GM12878 (cell line): ENCODE data around the gene ANXA5. TPM values are rescaled to one million over a fixed set of nuclear protein-coding genes. Genes with fewer than 3 reads are reported as not detected.

Experiments
- ATAC-seq: fragments of 200-7000 bp; cut with Tn5 transposase; 3 replicates; pipeline ENCODE4 v1.9.1; 2020; ENCODE audit warnings: mild to moderate bottlenecking, moderate library complexity
- BruUV-seq: library from RNA; stranded (reverse); fragments of 400-500 nt; replicated peaks from 2 replicates; lab custom pipeline; 2021; lab: Mats Ljungman, UMichigan
- CTCF ChIA-PET: fragments of 300-600 bp; sonication (Branson Sonifier 250); formaldehyde crosslinking; extraction: SDS; loops from one replicate; lab custom pipeline; 2021; ENCODE audit warnings: inconsistent platforms; lab: Yijun Ruan, JAX
- POLR2A ChIA-PET: fragments of 350-600 bp; formaldehyde crosslinking; extraction: SDS; loops from one replicate; lab custom pipeline; 2021; ENCODE audit warnings: inconsistent platforms; lab: Charles Lee
- RAD21 ChIA-PET: fragments of 300-600 bp; sonication (Branson Sonifier 250); formaldehyde crosslinking; loops from one replicate; lab custom pipeline; 2023; ENCODE audit warnings: antibody characterized with exemption; ENCODE audit not compliant: unreplicated experiment; lab: Charles Lee
- SMC1A ChIA-PET: fragments of 300-600 bp; sonication (Branson Sonifier 250); formaldehyde crosslinking; loops from one replicate; lab custom pipeline; 2023; ENCODE audit not compliant: unreplicated experiment, uncharacterized antibody; lab: Charles Lee
- DNase-seq: peaks from one replicate; pipeline ENCODE4 v3.0.0-alpha.2; 2011; ENCODE audit warnings: low read depth, low spot score
- FAIRE-seq: peaks from 3 replicates; lab custom pipeline; 2011; peaks lifted over from hg19 to GRCh38; lab: Jason Lieb, UNC
- H2AFZ ChIP-seq: 2 replicates; pipeline ENCODE4 v1.6.0; 2011; ENCODE audit warnings: low read depth, low read length, control low read depth; ENCODE audit not compliant: control insufficient read depth
- H3K27ac ChIP-seq: 2 replicates; pipeline ENCODE4 v1.5.1; 2011; ENCODE audit warnings: control low read depth; ENCODE audit not compliant: control insufficient read depth, insufficient read depth
- H3K27me3 ChIP-seq, 2 experiments: replicated peaks in 1 of 2; 2 replicates each; pipeline versions ENCODE4 v1.6.0 to v1.6.1; 2011; ENCODE audit warnings: low read length in 1 of 2; ENCODE audit not compliant: control insufficient read depth in 2 of 2, insufficient read depth in 2 of 2
- H3K36me3 ChIP-seq, 2 experiments: 2 replicates each; pipeline ENCODE4 v1.5.1; 2011; ENCODE audit warnings: low read length in 1 of 2; ENCODE audit not compliant: control insufficient read depth in 2 of 2, insufficient read depth in 2 of 2
- H3K4me1 ChIP-seq: 2 replicates; pipeline ENCODE4 v1.6.1; 2011; ENCODE audit warnings: mild to moderate bottlenecking, low read length, moderate library complexity, mixed read lengths; ENCODE audit not compliant: control insufficient read depth, insufficient read depth
- H3K4me2 ChIP-seq: 2 replicates; pipeline ENCODE4 v1.6.0; 2011; ENCODE audit warnings: control low read depth; ENCODE audit not compliant: control insufficient read depth, insufficient read depth
- H3K4me3 ChIP-seq: fragments of 200-600 bp; sonication (generic); 2 replicates; pipeline ENCODE4 v1.5.1; 2016
- H3K79me2 ChIP-seq: 2 replicates; pipeline ENCODE4 v1.6.0; 2011; ENCODE audit warnings: low read length; ENCODE audit not compliant: control insufficient read depth, insufficient read depth
- H3K9ac ChIP-seq: 2 replicates; pipeline ENCODE4 v1.8.0; 2011; ENCODE audit warnings: low read length, control low read depth, mixed read lengths; ENCODE audit not compliant: control insufficient read depth, insufficient read depth
- H3K9me3 ChIP-seq: replicated peaks from 3 replicates; pipeline ENCODE4 v1.5.1; 2011; ENCODE audit warnings: mild to moderate bottlenecking, low read length; ENCODE audit not compliant: control insufficient read depth, insufficient read depth
- H4K20me1 ChIP-seq: 2 replicates; pipeline ENCODE4 v1.6.0; 2011; ENCODE audit not compliant: control insufficient read depth, insufficient read depth
- ASH2L ChIP-seq: fragments of 300-600, 200-600 bp; sonication (generic); IDR thresholded peaks from 2 replicates; pipeline ENCODE4 v1.6.1; 2017; ENCODE audit warnings: low read depth, mild to moderate bottlenecking, borderline replicate concordance
- GATAD2B ChIP-seq: fragments of 450-650 bp; conservative IDR thresholded peaks from 2 replicates; pipeline ENCODE4 v1.6.1; 2017; ENCODE audit warnings: low read depth, mild to moderate bottlenecking, moderate library complexity
- HCFC1 ChIP-seq: fragments of 150-350 bp; IDR thresholded peaks from 2 replicates; pipeline ENCODE4 v1.6.1; 2014; ENCODE audit warnings: low read length
- MTA2 ChIP-seq: fragments of 450-650 bp; IDR thresholded peaks from 2 replicates; pipeline ENCODE4 v1.6.1; 2016; ENCODE audit warnings: low read depth, mild to moderate bottlenecking, moderate library complexity
- NBN ChIP-seq: fragments of 450-650 bp; IDR thresholded peaks from 2 replicates; pipeline ENCODE4 v1.6.1; 2016
- SMAD1 ChIP-seq: fragments of 450-650 bp; IDR thresholded peaks from 2 replicates; pipeline ENCODE4 v1.6.1; 2018; ENCODE audit warnings: mild to moderate bottlenecking, low read depth; ENCODE audit not compliant: partially characterized antibody
- SPI1 ChIP-seq: IDR thresholded peaks from 2 replicates; pipeline ENCODE4 v1.6.1; 2011; ENCODE audit warnings: low read depth, mild to moderate bottlenecking, low read length, moderate library complexity, borderline replicate concordance; ENCODE audit not compliant: insufficient read depth
- SUZ12 ChIP-seq: fragments of 200-600 bp; sonication (generic); IDR thresholded peaks from one replicate; pipeline ENCODE4 v1.6.1; 2018; ENCODE audit warnings: antibody characterized with exemption, mild to moderate bottlenecking; ENCODE audit not compliant: unreplicated experiment
- TCF12 ChIP-seq: IDR thresholded peaks from 2 replicates; pipeline ENCODE4 v1.6.1; 2011; ENCODE audit warnings: low read depth, mild to moderate bottlenecking, low read length
- WGBS: methylation state at CpG from one replicate; pipeline ENCODE4 v1.1.6; 2016; ENCODE audit warnings: low lambda C conversion rate; ENCODE audit not compliant: insufficient replicate concordance, insufficient coverage; ENCODE audit errors: missing lambda C conversion rate; 5-methylcytosine and 5-hydroxymethylcytosine counted together
- in situ Hi-C: fragments of 300-500 bp; cut with MboI; formaldehyde crosslinking; loops from 9 replicates; pipeline ENCODE4 v1.14.3; 2018; ENCODE audit warnings: mixed read lengths
- intact Hi-C: fragments of 100-400 bp; cut with micrococcal nuclease; formaldehyde crosslinking; loops from one replicate; pipeline ENCODE4 v1.14.2; 2022; ENCODE audit not compliant: unreplicated experiment
- polyA plus RNA-seq, 11 experiments: library from polyadenylated mRNA; depleted of rRNA in 4 of 11; unstranded in 6 of 11; stranded (reverse) in 5 of 11; fragments of >200 nt; fragmentation: Nextera tagmentation in 4 of 11; fragmentation: Illumina TruSeq in 1 of 11; extraction: Ambion mirVana in 4 of 11; extraction: Trizol in 1 of 11; gene quantifications; 1 replicate in 1 of 11; 2 replicates in 10 of 11; pipeline versions ENCODE4 v1.2.1 to v1.2.3, GENCODE V29; 2011 to 2016; ENCODE audit warnings: inconsistent platforms in 2 of 11, missing spikeins in 2 of 11, low read depth in 1 of 11
- total RNA-seq, 4 experiments: library from RNA; depleted of rRNA in 3 of 4; stranded (reverse); fragments of >200 nt in 3 of 4; fragmentation: Illumina TruSeq in 1 of 4; extraction: Trizol in 1 of 4; gene quantifications; 2 replicates each; pipeline versions ENCODE4 v1.2.1 to v1.2.3, GENCODE V29; 2013 to 2021
- TF ChIP-seq, protein P1 (sequence below): fragments of 450-650 bp; IDR thresholded peaks from 2 replicates; pipeline ENCODE4 v1.6.1; 2017; ENCODE audit warnings: mild to moderate bottlenecking, moderate library complexity

ANXA5 gene
- total and polyA plus RNA-seq, 10 of the 15 experiments (the other 5 are each of a cell fraction or from before 2014, with no cell fraction given) = 101 to 249 (median 169) TPM

- DNase-seq (no peak), FAIRE-seq (no peak), ATAC-seq (no peak)
- H4K20me1 ChIP-seq = no peaks in the 10 kb centered on the region
- ChIA-PET CTCF (no interaction called here), SMC1A (interaction anchor here (1.1 to 1.5 kb wide), 2 partner anchors 11 to 41 kb away, joined by 4 read pairs; no protein-coding TSS in a partner anchor), RAD21 (no interaction called here), POLR2A (no interaction called here)
- no peak overlapping the region for H3K9ac ChIP-seq
- H3K27me3 ChIP-seq = no peaks in the 10 kb centered on the region
- BruUV-seq = no TSS peak
- peaks cover 4% of the 10 kb centered on the region; the same call in 1 of the 2 replicates for H3K79me2 ChIP-seq
- WGBS = 88% methylated on average over 1 of the region's 1 CpG
- H3K27ac ChIP-seq = no peak overlapping the region
- H2AFZ ChIP-seq = no peak overlapping the region
- no peaks in the 10 kb centered on the region for H3K4me1 ChIP-seq
- H3K4me3 ChIP-seq = no peak overlapping the region
- H3K9me3 ChIP-seq = no peaks in the 10 kb centered on the region
- TF ChIP-seq SUZ12 = no peak
- no peak for TF ChIP-seq SMAD1
- TF ChIP-seq NBN = no peak
- TF ChIP-seq HCFC1 = no peak
- TF ChIP-seq SPI1 = no peak
- TF ChIP-seq TCF12 = no peak
- TF ChIP-seq GATAD2B = no peak
- no peak for TF ChIP-seq MTA2
- TF ChIP-seq, protein P1, sequence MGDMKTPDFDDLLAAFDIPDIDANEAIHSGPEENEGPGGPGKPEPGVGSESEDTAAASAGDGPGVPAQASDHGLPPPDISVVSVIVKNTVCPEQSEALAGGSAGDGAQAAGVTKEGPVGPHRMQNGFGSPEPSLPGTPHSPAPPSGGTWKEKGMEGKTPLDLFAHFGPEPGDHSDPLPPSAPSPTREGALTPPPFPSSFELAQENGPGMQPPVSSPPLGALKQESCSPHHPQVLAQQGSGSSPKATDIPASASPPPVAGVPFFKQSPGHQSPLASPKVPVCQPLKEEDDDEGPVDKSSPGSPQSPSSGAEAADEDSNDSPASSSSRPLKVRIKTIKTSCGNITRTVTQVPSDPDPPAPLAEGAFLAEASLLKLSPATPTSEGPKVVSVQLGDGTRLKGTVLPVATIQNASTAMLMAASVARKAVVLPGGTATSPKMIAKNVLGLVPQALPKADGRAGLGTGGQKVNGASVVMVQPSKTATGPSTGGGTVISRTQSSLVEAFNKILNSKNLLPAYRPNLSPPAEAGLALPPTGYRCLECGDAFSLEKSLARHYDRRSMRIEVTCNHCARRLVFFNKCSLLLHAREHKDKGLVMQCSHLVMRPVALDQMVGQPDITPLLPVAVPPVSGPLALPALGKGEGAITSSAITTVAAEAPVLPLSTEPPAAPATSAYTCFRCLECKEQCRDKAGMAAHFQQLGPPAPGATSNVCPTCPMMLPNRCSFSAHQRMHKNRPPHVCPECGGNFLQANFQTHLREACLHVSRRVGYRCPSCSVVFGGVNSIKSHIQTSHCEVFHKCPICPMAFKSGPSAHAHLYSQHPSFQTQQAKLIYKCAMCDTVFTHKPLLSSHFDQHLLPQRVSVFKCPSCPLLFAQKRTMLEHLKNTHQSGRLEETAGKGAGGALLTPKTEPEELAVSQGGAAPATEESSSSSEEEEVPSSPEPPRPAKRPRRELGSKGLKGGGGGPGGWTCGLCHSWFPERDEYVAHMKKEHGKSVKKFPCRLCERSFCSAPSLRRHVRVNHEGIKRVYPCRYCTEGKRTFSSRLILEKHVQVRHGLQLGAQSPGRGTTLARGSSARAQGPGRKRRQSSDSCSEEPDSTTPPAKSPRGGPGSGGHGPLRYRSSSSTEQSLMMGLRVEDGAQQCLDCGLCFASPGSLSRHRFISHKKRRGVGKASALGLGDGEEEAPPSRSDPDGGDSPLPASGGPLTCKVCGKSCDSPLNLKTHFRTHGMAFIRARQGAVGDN = no peak
- no peak for TF ChIP-seq ASH2L
- in situ Hi-C loops = no loop called here
- no peak overlapping the region for H3K4me2 ChIP-seq
- H3K36me3 ChIP-seq = peaks cover 7 to 22% of the 10 kb centered on the region in 2 experiments
- intact Hi-C loops = no loop called here
Measured at GRCh38 chr4:121684016-121684415, 12.8 kb downstream of the ANXA5 start.
